HG03460 (cell line): Measurements from ENCODE around the gene NFKB2.

ENCODE experiments used
- ATAC-seq: cut with Tn5 transposase; IDR thresholded peaks from one replicate; pipeline ENCODE4 v1.9.1; 2021; ENCODE audit not compliant: unreplicated experiment

The NFKB2 gene

GRCh38 chr10:102395400-102396316, at the start of gene NFKB2:
Gene NFKB2 (plus strand): TSS chr10:102395705. CDS start chr10:102395960, 255 bp downstream.
- ATAC-seq = peak; percentile 31

DNA sequence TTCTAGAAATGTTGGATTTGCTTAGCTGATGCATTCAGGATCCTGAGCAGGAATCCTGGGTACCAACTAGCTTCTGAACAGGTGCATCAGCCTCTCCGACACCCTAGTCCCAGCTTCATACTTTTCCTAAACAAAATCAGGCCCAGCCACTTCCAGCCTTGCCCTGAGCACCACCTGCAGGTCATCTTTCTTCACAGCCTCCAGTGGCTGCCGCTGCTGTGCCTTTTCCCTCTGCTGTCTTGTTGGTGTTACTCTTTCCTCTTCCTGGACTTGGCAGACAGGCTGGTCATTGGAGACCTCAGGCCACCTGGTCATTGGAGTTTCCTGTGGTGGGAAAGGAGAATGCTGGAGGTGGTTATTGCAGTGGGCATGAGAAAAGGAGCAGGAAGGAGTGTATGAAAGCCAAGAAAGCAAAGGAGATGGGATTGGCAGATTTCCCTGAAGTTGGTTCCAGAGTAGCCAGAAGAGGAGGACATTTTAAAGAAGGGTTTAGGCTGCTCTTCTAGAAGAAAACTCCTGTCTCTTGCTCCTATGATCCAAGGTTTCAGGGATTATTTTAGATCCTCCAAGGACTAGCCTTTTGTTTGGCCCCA, 48.2 kb upstream of the NFKB2 start:
- ATAC-seq = no peak

DNA sequence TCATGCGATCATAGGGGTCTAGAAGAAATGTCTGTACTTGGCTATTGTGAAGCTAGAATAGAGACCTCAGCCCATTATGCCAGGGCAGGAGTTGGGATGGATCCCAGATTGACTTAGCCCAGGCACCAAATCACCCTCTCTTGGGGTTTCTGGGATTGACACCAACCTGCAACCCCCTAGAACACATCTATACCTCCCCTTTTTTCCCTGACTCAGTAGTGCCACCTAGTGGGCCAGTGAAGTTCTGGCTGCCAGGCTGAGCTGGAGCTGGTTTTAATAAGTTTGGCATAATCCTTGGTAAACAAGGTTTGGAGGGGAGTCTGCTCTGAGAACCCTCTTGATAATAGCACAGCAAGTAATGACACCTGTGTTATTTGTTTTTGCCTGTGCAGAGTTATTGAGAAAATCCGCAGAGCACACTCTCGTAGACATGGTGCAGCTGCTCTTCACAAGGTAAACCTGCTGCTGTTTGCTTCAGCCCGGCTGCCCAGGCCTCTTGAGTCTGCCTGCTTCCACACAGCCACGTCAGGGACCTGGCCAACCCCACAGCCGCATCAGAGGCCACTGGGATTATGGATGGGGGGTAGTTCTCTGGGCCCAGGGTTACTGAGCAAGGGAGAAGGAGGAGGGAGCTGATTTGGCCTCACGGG, 43.3 kb upstream of the NFKB2 start:
- no peak for ATAC-seq

DNA sequence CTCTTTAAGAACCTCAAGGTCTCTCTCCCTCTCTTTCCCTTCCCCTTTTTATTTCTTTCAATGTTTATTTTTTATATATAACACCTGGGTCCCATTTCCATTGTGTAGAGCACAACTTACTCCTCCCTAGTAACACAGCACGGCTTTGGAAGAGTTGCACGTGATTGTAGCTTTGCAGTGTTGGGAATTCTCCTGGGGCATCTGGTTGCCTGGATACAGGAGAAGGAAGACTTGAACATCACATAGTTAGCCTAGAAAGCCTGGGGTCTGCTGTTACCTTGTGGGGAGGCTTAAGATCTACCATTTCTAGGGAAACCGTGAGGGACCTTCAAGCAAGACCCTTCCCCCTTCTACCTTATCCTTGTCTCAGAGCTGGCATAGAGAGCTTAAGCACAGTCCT, 41.1 kb upstream of the NFKB2 start:
- ATAC-seq = no peak

DNA sequence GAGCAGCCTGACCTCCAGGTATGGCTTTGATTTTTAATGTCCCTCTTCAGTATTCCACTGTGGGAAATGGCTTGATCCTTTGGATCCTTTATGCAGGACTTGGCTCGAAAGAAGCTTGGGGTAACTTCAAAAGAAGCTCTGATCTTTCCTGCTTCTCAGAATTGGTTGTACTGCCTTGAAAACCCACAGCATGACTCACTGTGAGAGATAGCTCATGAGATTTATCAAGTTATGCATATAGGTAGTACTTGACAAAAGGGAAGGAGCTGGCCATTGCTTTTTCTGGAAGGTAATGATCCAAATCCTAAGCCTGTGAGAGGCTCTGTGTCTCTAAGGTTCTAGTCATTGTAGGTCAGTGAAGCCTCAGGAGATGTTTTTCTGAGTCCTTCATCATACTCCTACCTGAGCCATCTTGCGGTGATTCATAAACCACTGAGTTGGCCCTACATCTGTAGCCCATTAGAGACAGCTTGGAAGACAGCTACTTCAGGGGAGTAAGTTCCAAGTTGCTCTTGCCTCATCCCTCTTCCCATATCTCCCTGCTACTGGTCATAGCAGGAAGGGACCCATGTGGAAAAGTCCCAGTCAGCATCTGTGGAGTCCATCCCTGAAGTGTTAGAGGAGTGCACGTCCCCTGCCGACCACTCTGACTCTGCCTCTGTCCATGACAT, 36.7 kb upstream of the NFKB2 start:
- ATAC-seq = no peak

DNA sequence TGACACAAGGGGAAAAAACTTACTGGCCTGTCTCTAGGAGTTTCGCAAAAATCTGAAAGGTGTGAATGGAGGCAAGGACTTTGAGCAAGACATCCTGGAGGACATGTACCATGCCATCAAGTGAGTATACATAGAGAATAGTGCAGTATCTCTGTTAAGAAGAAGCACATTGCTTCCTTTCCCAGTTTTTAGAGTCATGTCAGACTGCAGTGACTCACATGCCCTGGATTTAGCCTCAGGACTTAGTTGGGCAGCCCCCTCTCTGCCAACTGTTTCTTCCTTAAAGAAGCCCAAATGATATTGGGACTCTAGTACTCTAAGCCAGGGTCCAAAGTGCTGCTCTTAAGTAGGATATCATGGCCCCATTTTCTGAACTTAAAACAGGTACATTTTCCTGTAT, 28.1 kb upstream of the NFKB2 start:
- ATAC-seq = no peak

- ATAC-seq = no peak
Observed at GRCh38 chr10:102368077-102368476, 27.4 kb upstream of the NFKB2 start.

- ATAC-seq = no peak
Observed at GRCh38 chr10:102371295-102371694, 24.2 kb upstream of the NFKB2 start.

GRCh38 chr10:102375250-102375649, 20.3 kb upstream of the NFKB2 start:
- no peak for ATAC-seq

- ATAC-seq = no peak
Observed at GRCh38 chr10:102375867-102376266, 19.6 kb upstream of the NFKB2 start.

DNA sequence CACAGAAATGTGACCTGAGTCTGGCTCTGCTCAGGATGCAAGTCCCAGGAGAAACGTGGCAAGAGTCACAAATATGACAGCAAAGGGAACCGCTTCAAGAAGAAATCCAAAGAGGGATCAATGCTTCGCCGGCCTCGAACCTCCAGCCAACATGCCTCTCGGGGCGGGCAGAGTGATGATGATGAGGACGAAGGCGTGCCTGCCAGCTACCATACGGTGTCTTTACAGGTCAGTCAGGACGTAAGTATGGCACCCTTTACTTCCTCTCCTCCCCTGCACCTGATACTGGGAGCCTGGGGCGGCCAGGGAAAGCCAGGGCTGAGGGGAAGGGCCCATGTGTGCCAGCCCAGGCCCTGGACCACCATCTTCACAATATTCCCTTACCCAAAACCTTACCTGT, 18.6 kb upstream of the NFKB2 start:
- ATAC-seq = no peak

GRCh38 chr10:102379383-102379782, 16.1 kb upstream of the NFKB2 start:
- ATAC-seq = no peak

- no peak for ATAC-seq
Observed at GRCh38 chr10:102381983-102382382, 13.5 kb upstream of the NFKB2 start.

- no peak for ATAC-seq
Observed at GRCh38 chr10:102382871-102383270, 12.6 kb upstream of the NFKB2 start.

DNA sequence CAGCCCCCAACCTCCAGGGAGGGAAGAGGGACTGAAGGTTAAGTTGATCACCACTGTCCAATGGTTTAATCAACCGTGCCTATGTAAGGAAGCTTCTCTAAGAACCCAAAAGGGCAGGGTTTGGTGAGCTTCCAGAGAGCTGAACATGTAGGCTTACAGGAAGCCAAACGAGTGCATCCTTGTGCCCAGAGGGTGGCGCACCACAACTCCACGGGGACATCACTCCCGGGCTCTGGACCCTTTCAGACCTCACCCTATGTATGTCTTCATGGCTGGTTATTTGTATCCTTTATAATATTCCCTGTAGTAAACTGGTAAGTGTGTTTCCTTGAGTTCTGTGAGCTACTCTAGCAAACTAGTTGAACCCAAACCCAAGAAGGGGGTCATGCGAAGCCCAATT, 11.5 kb upstream of the NFKB2 start:
- no peak for ATAC-seq

DNA sequence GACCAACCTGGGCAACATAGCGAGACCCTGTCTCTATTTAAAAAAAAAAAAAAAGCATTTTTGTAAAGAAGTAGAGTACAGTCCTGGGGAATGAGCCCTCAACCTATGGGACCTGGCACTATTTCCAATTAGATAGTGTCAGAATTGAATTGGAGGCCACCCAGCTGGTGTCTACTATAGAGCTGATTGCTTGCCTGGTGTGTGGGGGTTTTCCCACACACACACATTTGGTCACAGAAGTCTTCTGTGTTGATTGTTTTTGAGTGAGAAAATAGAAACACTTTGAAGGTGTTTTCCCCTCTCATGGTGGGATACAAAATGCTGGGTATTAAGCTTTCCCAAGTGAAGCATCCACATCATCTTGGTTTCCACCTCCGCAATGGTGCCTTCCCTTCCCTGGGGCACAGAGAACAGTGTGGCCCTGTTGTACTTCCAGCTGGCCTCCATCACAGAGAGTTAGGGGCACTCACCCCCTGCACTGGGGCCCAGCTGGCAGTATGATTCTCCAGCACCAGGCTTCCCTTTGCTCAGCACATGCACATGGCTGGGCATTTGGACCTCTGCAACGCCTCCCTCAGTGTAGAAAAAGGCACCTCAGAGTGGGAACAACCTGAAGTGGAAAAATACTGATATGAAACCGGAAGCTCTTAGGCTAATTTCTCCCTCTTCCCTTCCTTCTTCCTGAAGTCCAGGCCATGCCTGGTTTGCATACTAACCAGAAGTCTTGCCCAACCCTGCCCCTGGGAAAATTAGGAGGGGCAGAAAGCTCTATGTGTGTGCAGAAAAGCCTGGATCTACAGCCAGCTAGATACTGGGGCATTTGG, 10.7 kb upstream of the NFKB2 start:
- no peak for ATAC-seq

DNA sequence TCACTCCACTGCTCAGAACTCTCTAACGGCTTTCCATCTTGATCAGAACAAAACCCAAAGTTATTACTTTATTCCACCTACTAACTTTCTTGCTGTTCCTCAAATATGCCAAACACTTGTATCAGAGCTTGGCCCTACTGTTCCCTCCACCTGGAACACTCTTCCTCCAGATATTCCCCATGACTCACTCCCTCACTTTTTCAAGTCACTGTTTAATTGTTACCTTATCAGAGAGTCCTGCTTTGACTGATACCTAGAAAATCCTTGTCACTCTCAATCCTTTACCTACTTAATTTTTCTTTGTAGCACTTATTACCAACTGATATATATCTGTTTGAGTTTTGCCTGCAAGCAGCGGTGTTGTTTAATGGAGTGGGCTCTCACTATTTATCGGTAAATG, 5.6 kb upstream of the NFKB2 start:
- ATAC-seq = no peak

GRCh38 chr10:102392306-102392705, 3.2 kb upstream of the NFKB2 start:
- ATAC-seq = no peak

DNA sequence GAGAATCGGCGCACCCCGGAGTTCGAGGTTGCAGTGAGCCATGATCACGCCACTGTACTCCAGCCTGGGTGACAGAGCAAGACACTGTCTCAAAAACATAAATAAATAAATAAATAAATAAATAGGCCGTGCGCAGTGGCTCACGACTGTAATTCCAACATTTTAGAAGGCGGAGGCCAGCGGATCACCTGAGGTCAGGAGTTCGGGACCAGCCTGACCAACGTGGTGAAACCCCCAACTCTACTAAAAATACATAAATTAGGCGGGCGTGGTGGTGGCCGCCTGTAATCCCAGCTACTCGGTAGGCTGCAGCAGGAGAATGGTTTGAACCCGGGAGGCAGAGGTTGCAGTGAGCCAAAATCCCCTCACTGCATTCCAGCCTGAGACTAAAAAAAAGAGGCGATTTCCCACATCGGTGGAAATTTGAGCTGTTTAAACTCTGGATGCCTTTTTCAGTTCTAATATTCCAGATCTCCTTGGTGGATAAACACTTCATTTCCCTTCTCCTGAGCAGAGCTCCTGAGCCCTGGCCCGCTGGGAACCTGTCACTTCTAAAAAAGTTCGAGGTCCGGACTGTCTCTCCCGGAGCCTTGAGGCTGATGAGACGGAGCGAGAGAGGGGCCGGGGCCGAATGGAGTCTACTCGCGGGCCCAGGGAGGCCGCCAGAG, 2.0 kb upstream of the NFKB2 start:
- ATAC-seq = no peak
